ENCODE data around the gene PLXNA2. TPM values are rescaled to one million over a fixed set of nuclear protein-coding genes. Genes with fewer than 3 reads are reported as not detected.

The PLXNA2 gene
- total and polyA plus RNA-seq, 2 of the 8 experiments (the other 6 are each of a cell fraction or from before 2014, with no cell fraction given), result 0.33 to 1.5 TPM

GRCh38 chr1:208131621-208132286, 112.4 kb downstream of the PLXNA2 start (continued):
- no peak for TF ChIP-seq MAFK (IDR thresholded peaks at IDR 0.05; ENCODE audit: low read depth, low read length)
